Tibial nerve (tissue), 4 donors: ENCODE results near the gene NCKAP1.

Source experiments
- CTCF ChIP-seq, 5 experiments: fragments of 200-600 bp in 3 of 5; fragments of 450-650 bp in 2 of 5; sonication (generic) in 3 of 5; IDR thresholded peaks; one replicate each; pipeline ENCODE4 v1.5.1; 2016 to 2019; ENCODE audit warnings: antibody characterized with exemption in 5 of 5, mild to moderate bottlenecking in 3 of 5, moderate library complexity in 2 of 5
- EP300 ChIP-seq, 2 donors: sonication (generic); formaldehyde crosslinking; IDR thresholded peaks; one replicate each; pipeline ENCODE4 v1.6.1; 2017; ENCODE audit warnings: antibody characterized with exemption in 2 of 2, mild to moderate bottlenecking in 1 of 2
- POLR2A ChIP-seq, 2 donors: fragments of 450-650 bp; IDR thresholded peaks; one replicate each; pipeline ENCODE4 v1.6.1; 2017; ENCODE audit warnings: antibody characterized with exemption in 2 of 2, mild to moderate bottlenecking in 2 of 2, moderate library complexity in 2 of 2

DNA sequence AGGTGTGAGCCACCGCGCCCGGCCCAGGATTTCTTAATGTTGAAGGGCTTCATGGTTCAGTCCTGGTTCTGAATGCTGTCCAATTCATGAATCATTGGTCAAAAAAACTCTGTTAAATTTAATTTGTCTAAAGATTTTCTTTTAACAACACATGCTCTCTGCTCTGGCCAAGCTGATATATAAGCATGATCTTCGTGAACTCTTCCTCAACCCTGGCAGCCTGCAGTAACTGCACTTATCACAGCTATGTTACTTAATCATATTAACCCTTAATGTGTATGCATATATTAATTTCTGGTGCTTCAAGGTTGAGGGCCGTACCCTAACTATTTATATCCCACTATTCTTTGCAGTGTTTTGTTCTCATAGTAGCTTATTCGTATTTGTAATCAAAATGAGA lies 142.5 kb downstream of the NCKAP1 start:
- no peak for TF ChIP-seq POLR2A (IDR thresholded peaks at IDR 0.05)
- no peak for TF ChIP-seq CTCF (IDR thresholded peaks at IDR 0.05)
- TF ChIP-seq EP300 (IDR thresholded peaks at IDR 0.05) = no peak
